Keratinocyte (primary cell): ENCODE data around the gene OR4E2.

ENCODE experiments used
- EZH2 ChIP-seq: IDR thresholded peaks from one replicate; pipeline ENCODE4 v1.6.1; 2012; ENCODE audit warnings: inconsistent platforms, mild to moderate bottlenecking, low read length, moderate library complexity
- TF ChIP-seq, protein P1 (sequence below), 3 experiments: IDR thresholded peaks in 1 of 3; conservative IDR thresholded peaks in 1 of 3; optimal IDR thresholded peaks in 1 of 3; 2 replicates in 2 of 3; 3 replicates in 1 of 3; pipeline versions ENCODE3 to v1.5.1; 2011; ENCODE audit warnings: low read length in 3 of 3, mild to moderate bottlenecking in 3 of 3, moderate library complexity in 2 of 3, control low read depth in 1 of 3, inconsistent platforms in 1 of 3; ENCODE audit not compliant: insufficient read depth in 2 of 3; ENCODE audit errors: extremely low read depth in 1 of 3

DNA sequence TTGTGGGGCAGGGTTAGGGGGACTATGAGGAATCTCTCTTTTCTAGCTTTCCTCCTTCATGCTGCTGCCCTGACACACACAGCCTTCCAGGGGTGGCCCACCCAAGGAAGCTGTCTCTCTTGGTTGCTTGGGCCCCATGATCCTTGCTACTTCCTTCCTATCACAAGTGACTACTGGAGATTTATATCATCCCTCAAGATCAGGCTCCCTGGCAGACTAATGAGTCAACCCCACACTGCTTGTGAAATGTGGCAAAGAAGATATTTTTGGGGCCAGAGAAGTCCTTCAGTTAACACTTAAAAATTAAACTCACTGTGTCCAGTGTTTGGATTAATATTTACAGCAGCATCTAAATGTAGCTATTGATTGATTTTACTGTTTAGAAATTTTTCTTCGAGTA lies 18.5 kb downstream of the OR4E2 start:
- TF ChIP-seq, protein P1, sequence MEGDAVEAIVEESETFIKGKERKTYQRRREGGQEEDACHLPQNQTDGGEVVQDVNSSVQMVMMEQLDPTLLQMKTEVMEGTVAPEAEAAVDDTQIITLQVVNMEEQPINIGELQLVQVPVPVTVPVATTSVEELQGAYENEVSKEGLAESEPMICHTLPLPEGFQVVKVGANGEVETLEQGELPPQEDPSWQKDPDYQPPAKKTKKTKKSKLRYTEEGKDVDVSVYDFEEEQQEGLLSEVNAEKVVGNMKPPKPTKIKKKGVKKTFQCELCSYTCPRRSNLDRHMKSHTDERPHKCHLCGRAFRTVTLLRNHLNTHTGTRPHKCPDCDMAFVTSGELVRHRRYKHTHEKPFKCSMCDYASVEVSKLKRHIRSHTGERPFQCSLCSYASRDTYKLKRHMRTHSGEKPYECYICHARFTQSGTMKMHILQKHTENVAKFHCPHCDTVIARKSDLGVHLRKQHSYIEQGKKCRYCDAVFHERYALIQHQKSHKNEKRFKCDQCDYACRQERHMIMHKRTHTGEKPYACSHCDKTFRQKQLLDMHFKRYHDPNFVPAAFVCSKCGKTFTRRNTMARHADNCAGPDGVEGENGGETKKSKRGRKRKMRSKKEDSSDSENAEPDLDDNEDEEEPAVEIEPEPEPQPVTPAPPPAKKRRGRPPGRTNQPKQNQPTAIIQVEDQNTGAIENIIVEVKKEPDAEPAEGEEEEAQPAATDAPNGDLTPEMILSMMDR (optimal IDR thresholded peaks at IDR 0.05 in 1 of 3, IDR thresholded peaks at IDR 0.05 in 1 of 3, conservative IDR thresholded peaks at IDR 0.05 in 1 of 3; ENCODE audit: extremely low read depth in 1 of 3, insufficient read depth in 2 of 3, low read length in 3 of 3) = no peak
- TF ChIP-seq EZH2 = no peak
